HG03066 (cell line): ENCODE results near the gene ATCAY.
"Not testable (repeated sequence)": the region's sequence is repeated elsewhere in the genome, so short reads cannot be mapped to it uniquely, and the experiment has no call there.

Experiments
- ATAC-seq: cut with Tn5 transposase; IDR thresholded peaks from one replicate; pipeline ENCODE4 v1.9.1; 2021; ENCODE audit warnings: low read depth; ENCODE audit not compliant: unreplicated experiment

The ATCAY gene

GRCh38 chr19:3944018-3944721 is 63.7 kb downstream of the ATCAY start:
- ATAC-seq = no peak

DNA sequence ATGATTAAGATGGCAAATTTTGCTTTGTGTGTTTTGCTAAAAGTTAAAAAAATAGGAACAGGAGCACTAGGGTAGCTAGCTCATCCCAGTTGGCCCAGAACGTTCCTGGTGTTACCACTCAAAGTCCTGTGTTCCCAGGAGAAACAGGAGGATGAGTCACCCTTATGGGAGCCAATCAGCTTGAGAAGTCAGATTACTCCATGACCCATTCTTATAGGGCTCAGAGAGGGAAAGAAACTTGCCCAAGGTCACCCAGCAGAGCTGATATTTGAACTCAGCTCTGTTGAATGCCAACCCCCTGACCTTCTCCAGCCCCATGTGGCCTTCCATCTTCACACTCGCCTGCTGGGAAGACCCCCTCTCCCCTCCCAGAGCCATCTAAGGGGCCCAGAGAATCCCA is 65.4 kb downstream of the ATCAY start:
- ATAC-seq = no peak

GRCh38 chr19:3947316-3947933 is 66.9 kb downstream of the ATCAY start:
- ATAC-seq = not testable (repeated sequence)

GRCh38 chr19:3949294-3949693 is 68.8 kb downstream of the ATCAY start:
- no peak for ATAC-seq

DNA sequence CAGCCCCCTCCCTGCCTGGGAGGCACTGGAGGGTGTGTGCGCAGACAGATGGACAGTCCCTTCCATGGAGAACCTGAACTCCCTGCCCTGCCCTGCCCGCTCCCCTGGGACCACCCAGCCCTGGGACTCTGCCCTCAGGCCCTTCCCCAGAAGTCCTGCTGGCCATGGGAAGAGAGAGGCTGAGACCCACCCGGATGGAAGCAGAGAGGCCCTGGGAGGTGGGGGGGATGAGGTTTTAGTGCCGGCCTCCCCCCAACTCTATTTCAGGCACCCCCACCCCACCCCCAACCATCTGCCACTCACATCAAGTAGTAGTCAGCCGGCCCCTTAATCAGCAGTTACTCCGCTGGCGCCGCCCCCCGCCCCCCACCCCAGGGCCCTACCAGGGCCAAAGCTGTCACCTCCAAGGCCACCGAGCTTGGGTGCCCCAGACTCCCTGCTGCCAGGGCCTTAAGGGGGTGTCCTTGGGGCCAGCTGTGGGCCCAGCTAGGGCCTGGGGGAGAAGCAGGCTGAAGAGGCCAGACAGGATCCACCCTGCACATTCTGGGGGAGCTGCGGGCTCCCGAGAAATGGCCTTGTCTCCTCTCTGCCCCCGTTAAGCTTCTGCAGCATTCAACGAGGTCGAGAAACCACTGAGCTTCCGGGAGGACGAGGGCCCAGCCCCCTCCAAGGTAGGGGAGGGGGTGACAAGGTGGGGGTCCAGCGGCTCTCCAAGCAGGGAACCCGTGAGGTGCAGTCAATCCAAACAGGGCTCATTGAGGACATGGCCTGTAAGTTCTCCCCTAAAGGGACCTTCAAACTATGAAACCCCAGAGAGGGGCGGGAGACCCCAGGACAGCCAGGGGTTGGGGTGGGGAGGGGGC is 69.7 kb downstream of the ATCAY start:
- ATAC-seq = no peak

- ATAC-seq = no peak
Measured at GRCh38 chr19:3950871-3951861, 70.7 kb downstream of the ATCAY start.

- ATAC-seq = not testable (repeated sequence)
Measured at GRCh38 chr19:3952755-3953276, 72.3 kb downstream of the ATCAY start.

GRCh38 chr19:3954107-3954506 is 73.6 kb downstream of the ATCAY start:
- ATAC-seq = no peak

- not testable (repeated sequence) for ATAC-seq
Measured at GRCh38 chr19:3955276-3955675, 74.8 kb downstream of the ATCAY start.

- ATAC-seq = no peak
Measured at GRCh38 chr19:3955688-3956087, 75.2 kb downstream of the ATCAY start.

GRCh38 chr19:3958836-3959765 is 78.6 kb downstream of the ATCAY start:
- no peak for ATAC-seq

DNA sequence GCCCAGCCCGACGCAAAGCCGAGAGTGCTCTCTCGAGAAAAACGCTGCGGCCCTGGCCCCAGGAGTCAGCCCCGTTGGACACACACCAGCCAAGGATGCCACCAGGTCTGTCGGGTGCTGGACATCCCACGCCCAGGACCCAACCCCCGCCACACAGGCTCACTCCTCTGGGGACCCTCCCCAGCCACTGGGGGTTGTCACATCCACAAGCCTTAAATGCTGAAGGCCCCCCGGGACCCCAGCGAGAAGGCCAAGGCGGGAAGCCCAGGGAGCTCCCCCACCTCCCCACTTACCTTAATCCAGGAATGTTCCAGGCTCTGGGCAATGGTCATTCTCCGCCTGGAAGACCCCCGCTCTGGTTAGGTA is 79.3 kb downstream of the ATCAY start:
- no peak for ATAC-seq

DNA sequence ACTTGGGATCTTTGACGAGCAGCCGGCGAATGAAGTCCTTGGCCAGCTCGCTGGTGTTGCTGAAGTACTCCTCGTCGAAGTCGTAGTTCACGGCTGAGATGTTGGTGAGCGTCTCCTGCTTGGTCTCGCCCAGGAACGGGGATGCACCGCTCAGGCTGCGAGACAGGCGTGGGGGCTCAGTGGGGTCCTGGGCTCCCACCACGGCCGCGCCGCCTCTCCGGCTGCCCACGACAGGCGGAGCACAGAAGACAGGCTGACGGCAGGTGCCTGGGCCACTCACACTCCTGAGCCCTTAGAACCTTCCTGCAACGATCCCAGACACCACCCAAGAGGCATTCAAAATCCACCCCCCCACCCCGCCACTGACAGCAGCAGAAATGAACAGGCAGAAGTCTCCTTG is 80.5 kb downstream of the ATCAY start:
- ATAC-seq = no peak

- no peak for ATAC-seq
Measured at GRCh38 chr19:3963458-3964255, 83.2 kb downstream of the ATCAY start.

DNA sequence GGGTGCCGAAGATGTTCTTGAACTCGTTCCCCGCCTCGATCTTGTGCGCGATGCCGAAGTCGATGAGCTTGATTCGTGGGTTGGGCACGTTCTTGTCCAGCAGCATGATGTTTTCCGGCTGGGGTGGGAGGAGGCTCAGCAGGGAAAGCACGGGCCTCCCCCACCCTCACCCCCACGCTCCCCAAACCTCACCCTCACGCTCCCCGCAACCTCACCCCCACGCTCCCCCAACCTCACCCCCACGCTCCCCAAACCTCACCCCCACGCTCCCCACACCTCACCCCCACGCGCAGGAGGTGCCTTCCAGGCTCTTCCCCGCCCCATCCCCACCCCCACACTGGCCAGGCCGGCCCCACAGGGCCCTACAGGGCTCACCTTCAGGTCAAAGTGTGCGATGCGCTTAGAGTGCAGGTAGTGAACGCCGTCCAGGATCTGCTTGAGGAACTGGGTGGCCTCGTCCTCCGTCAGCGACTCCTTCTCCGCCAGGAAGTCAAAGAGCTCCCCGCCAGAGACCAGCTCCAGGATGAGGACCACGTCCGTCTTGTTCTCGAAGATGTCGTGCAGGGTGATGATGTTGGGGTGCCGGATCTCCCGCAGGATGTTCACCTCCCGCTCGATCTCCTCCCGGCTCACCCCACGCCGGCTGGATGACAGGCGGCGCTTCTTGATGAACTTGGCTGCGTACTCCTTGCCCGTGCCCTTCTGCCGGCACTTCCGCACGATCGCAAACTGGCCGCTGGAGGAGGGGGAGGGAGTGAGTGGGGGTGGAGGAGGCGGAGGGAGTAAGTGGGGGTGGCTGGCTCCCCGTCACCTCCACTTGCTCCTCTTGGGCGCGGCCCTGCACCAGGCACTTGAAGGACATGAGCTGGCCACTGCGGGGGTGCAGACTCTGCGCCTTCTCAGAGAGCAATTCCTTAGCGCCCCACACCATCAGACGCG is 84.0 kb downstream of the ATCAY start:
- ATAC-seq = no peak

GRCh38 chr19:3966051-3967017 is 85.8 kb downstream of the ATCAY start:
- no peak for ATAC-seq
